T-cell (primary cell): ENCODE results near the gene UBE2D2. TPM values are rescaled to one million over a fixed set of nuclear protein-coding genes. Genes with fewer than 3 reads are reported as not detected.
A peak's percentile ranks its signal among the peaks of the same experiment; 100 is the strongest.

Source experiments
- ATAC-seq, 4 experiments: fragments of 200-7000 bp in 3 of 4; fragments of 150-1000 bp in 1 of 4; cut with Tn5 transposase; replicated peaks in 1 of 4; 1 replicate in 3 of 4; 2 replicates in 1 of 4; pipeline ENCODE4 v1.10.0; 2021; ENCODE audit warnings: moderate library complexity in 3 of 4, mild to moderate bottlenecking in 2 of 4, moderate number of reproducible peaks in 1 of 4
- CTCF ChIA-PET, 2 donors: fragments of 300-600 bp; sonication (Branson Sonifier 250); formaldehyde crosslinking; loops; one replicate each; lab custom pipeline; 2022; ENCODE audit warnings: antibody characterized with exemption in 2 of 2; lab: Charles Lee
- POLR2A ChIA-PET, 2 donors: fragments of 300-600 bp; sonication (Branson Sonifier 250); formaldehyde crosslinking; loops; one replicate each; lab custom pipeline; 2022; ENCODE audit warnings: antibody characterized with exemption in 2 of 2; lab: Charles Lee
- DNase-seq, 35 experiments: peaks; one replicate each; pipeline versions ENCODE4 v3.0.0 to v3.0.0-alpha.2; 2013 to 2023
- H3K27ac ChIP-seq: one replicate; pipeline ENCODE4 v1.5.1; 2013; ENCODE audit warnings: low read length
- H3K27me3 ChIP-seq, 2 experiments: replicated peaks in 1 of 2; 1 replicate in 1 of 2; 2 replicates in 1 of 2; pipeline versions ENCODE4 v1.6.1 to v1.7.0; 2013; ENCODE audit warnings: low read length in 1 of 2, mixed read lengths in 1 of 2; ENCODE audit not compliant: control insufficient read depth in 2 of 2, insufficient read depth in 2 of 2; ENCODE audit errors: extremely low read depth in 1 of 2
- H3K36me3 ChIP-seq, 2 donors: 1 replicate in 1 of 2; 2 replicates in 1 of 2; pipeline versions ENCODE4 v1.6.1 to v1.7.0; 2013; ENCODE audit warnings: low read length in 1 of 2; ENCODE audit not compliant: control insufficient read depth in 2 of 2, insufficient read depth in 1 of 2; ENCODE audit errors: extremely low read depth in 1 of 2
- H3K4me1 ChIP-seq, 2 experiments: 1 replicate in 1 of 2; 2 replicates in 1 of 2; pipeline versions ENCODE4 v1.6.1 to v1.7.0; 2013; ENCODE audit warnings: low read length in 2 of 2, mixed read lengths in 1 of 2; ENCODE audit not compliant: insufficient read depth in 2 of 2, control insufficient read depth in 1 of 2; ENCODE audit errors: extremely low read depth in 1 of 2
- H3K4me3 ChIP-seq, 2 donors: 1 replicate in 1 of 2; 2 replicates in 1 of 2; pipeline versions ENCODE4 v1.5.1 to v1.7.0; 2013; ENCODE audit warnings: mild to moderate bottlenecking in 2 of 2, low read length in 1 of 2, moderate library complexity in 1 of 2; ENCODE audit not compliant: control insufficient read depth in 1 of 2; ENCODE audit errors: extremely low read depth in 1 of 2
- H3K9me3 ChIP-seq: 2 replicates; pipeline ENCODE4 v1.7.0; 2013
- H3K27ac Mint-ChIP-seq, 2 donors: one replicate each; pipeline ENCODE4 v1.8.0; 2020 to 2021; ENCODE audit warnings: mild to moderate bottlenecking in 2 of 2, mixed read lengths in 2 of 2
- H3K27me3 Mint-ChIP-seq, 2 donors: one replicate each; pipeline ENCODE4 v1.8.0; 2021 to 2022; ENCODE audit warnings: mixed read lengths in 2 of 2
- H3K36me3 Mint-ChIP-seq: one replicate; pipeline ENCODE4 v1.8.0; 2021; ENCODE audit warnings: mixed read lengths
- H3K4me1 Mint-ChIP-seq, 3 donors: one replicate each; pipeline ENCODE4 v1.8.0; 2020 to 2022; ENCODE audit warnings: mixed read lengths in 3 of 3, mild to moderate bottlenecking in 1 of 3
- H3K4me3 Mint-ChIP-seq, 3 donors: one replicate each; pipeline ENCODE4 v1.8.0; 2020 to 2022; ENCODE audit warnings: mild to moderate bottlenecking in 3 of 3, mixed read lengths in 3 of 3, moderate library complexity in 3 of 3
- H3K9me3 Mint-ChIP-seq, 3 donors: one replicate each; pipeline ENCODE4 v1.8.0; 2020 to 2022; ENCODE audit warnings: mixed read lengths in 3 of 3
- WGBS: methylation state at CpG from one replicate; pipeline ENCODE4 v1.1.5; 2013; ENCODE audit warnings: missing lambda C conversion rate; ENCODE audit not compliant: insufficient coverage; 5-methylcytosine and 5-hydroxymethylcytosine counted together
- total RNA-seq, 35 experiments: library from RNA in 6 of 35; stranded (reverse) in 6 of 35; fragments of 120-200 nt in 1 of 35; gene quantifications; one replicate each; pipeline versions ENCODE4 v1.2.1 to v1.2.4 and lab custom pipeline; 2013 to 2026

Gene UBE2D2
- total RNA-seq, 5 donors from 2014 or later (not counting 1 experiment from before 2014, with no cell fraction given): 138 to 176 (median 152) TPM

DNA sequence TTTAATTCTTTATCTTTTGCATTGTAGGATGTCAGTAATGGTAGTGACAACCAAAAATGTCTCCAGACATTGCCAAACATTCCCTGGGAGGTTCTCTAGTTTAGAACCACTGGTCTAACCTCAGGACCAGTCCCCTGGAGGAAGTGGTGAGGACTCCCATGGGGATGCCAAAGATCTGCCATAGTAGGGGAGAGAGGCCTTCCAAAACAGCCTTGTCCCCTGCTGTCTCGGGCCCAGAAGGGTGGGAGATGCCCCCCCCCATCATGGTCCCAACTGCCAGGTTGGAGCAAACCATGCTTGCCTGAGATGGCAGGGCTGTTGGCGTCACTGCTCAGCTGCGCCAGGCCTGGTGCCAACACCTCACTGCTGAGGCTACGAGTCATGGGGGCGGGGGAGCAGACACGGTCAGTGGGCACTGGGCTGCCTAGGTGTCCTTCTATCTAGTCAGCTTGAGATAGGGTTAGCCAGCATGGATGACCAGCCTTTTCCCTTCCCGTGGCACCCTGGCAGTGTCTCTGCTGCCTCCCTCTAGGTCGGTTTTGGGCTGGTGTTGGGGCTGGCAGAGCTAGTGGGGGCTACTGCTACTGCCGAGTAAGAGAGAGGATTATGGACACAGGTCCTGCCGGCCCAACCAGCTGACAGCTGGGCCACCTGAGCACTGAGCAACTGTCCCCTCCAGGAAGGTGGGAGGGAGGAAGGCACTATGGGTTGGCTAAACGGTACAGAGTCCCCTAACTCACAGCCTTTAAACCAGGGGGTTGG lies 78.7 kb downstream of the UBE2D2 start:
- H3K4me3 Mint-ChIP-seq: no peak overlapping the region
- Histone ChIP-seq H3K27me3 (no peaks in the 10 kb centered on the region), H3K9me3 (no peaks in the 10 kb centered on the region), H3K4me3 (no peak overlapping the region), H3K27ac (no peak overlapping the region), H3K4me1 (peaks cover 17 to 46% of the 10 kb centered on the region in 2 experiments), H3K36me3 (no peaks in the 10 kb centered on the region)
- ATAC-seq (no peak), DNase-seq (peak in 2 of 35 experiments; percentile 2 to 18)
- no peaks in the 10 kb centered on the region for H3K27me3 Mint-ChIP-seq
- H3K9me3 Mint-ChIP-seq: no peaks in the 10 kb centered on the region
- 93% methylated on average over 8 of the region's 11 CpGs for WGBS
- H3K27ac Mint-ChIP-seq: peak overlapping the region in 1 of 2 donors; percentile 39
- POLR2A ChIA-PET: interaction anchor here in 1 of 2 donors (0.6 kb wide), 1 partner anchor 167 kb away, joined by 3 read pairs; no protein-coding TSS in a partner anchor
- peaks cover 37 to 42% (median 38%) of the 10 kb centered on the region in 3 donors for H3K4me1 Mint-ChIP-seq
- H3K36me3 Mint-ChIP-seq: no peaks in the 10 kb centered on the region
- CTCF ChIA-PET: interaction anchor here in 1 of 2 donors (0.6 kb wide), 1 partner anchor 100 kb away, joined by 3 read pairs; no protein-coding TSS in a partner anchor

DNA sequence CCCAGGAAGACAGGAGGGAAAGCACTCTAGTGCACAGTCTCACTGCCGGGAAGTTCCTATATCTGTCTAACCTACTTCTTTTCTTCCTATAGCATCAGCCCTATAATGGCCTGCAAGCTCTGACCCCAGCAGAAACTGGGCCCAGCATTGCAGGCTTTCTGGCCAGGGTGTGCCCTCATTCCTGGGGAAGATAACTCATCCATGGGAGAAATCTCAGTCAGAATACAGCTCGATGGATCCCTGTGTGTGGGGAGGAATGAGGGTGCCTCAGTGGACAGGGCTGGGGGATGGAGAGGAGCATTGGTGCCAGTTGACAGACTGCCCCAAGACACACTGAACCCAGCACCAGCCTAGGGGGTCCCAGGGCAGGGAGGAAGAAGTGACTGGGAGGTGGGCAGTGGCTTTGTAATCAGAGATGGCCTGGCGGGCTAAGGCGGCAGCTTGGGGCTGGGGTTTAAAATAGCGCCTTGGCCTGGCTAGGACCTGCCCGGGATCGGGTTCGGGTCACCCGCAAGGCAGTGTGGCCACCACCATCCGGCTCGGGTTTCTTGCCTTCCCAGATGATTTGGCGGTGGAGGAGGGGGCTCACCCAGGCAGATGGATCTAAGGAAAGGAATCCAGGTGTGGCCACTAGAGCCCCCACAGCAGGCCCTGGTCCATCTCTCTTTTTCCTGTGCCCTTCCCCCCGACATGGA lies 79.4 kb downstream of the UBE2D2 start:
- 97% methylated on average over 11 of the region's 13 CpGs for WGBS
- no peaks in the 10 kb centered on the region for H3K36me3 ChIP-seq
- peaks cover 29 to 38% (median 34%) of the 10 kb centered on the region in 3 donors for H3K4me1 Mint-ChIP-seq
- CTCF ChIA-PET: interaction anchor here in 1 of 2 donors (0.6 kb wide), 1 partner anchor 100 kb away, joined by 3 read pairs; no protein-coding TSS in a partner anchor
- ATAC-seq (no peak), DNase-seq (peak in 2 of 35 experiments; percentile 12 to 19)
- H3K9me3 ChIP-seq: no peaks in the 10 kb centered on the region
- no peak overlapping the region for H3K27ac Mint-ChIP-seq
- no peak overlapping the region for H3K4me3 ChIP-seq
- H3K27ac ChIP-seq: no peak overlapping the region
- peaks cover 17 to 39% of the 10 kb centered on the region in 2 experiments for H3K4me1 ChIP-seq
- H3K36me3 Mint-ChIP-seq: no peaks in the 10 kb centered on the region
- no peak overlapping the region for H3K4me3 Mint-ChIP-seq
- no peaks in the 10 kb centered on the region for H3K9me3 Mint-ChIP-seq
- H3K27me3 ChIP-seq: no peaks in the 10 kb centered on the region
- POLR2A ChIA-PET: interaction anchor here in 1 of 2 donors (0.6 kb wide), 1 partner anchor 168 kb away, joined by 3 read pairs; no protein-coding TSS in a partner anchor
- H3K27me3 Mint-ChIP-seq: no peaks in the 10 kb centered on the region

DNA sequence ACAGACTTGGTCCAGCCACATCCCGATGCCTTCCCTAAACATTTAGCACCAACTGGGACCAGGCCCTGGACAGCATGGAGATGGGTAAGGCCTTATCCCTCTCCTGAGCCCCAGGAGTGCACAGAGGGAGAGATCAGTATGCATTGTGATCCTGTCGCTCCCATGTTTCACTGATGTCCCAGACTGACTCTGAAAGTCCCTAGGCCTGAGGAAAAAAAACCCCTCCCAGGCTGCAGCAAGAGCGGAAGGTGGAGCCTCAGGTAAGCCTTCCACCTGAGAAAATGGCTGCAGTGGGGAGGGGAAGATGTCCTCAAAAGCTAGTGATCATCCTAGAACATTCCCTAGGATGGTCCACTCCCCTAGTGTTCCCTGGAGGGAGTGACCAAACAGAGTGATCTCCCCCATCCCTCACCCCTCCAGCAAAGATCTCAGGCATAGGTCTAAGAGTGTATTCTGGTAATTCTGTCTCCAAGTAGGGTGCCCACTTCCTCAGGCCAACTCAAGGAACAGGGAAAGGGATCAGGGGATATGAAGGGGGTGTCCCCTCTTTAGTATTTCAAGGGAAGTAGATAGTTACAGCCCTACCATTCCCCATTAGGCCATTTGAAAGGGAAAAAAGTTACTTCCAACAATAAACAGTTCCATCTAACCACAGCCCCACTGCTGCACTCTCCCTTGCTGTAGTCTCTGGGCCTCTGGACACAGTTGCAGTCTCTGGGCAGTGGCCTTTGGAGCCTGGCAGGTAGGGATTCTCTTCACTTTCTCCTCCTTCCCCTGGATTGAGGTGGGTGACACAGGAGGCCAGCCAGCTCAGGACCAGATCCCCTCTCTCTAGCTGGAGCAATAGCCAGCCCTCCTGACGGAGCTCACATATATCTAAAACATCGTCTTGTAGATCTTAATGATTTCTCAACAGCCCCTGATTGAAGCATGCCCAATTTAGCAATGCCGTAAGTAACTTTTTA lies 80.3 kb downstream of the UBE2D2 start:
- ChIA-PET CTCF (interaction anchor here in 1 of 2 donors (0.9 kb wide), 1 partner anchor 8 kb away, joined by 3 read pairs; no protein-coding TSS in a partner anchor), POLR2A (no interaction called here)
- no peak for ATAC-seq
- DNase-seq: peak in 2 of 35 experiments; percentile 7
- 92% methylated on average over 3 of the region's 6 CpGs for WGBS
- H3K27ac Mint-ChIP-seq: no peak overlapping the region
- Histone ChIP-seq H3K36me3 (no peaks in the 10 kb centered on the region), H3K4me3 (no peak overlapping the region), H3K27me3 (peaks cover 0 to 4% of the 10 kb centered on the region in 2 experiments), H3K27ac (no peak overlapping the region), H3K9me3 (no peaks in the 10 kb centered on the region), H3K4me1 (peaks cover 10 to 30% of the 10 kb centered on the region in 2 experiments)
- H3K4me3 Mint-ChIP-seq: no peak overlapping the region
- peaks cover 23 to 31% (median 26%) of the 10 kb centered on the region in 3 donors for H3K4me1 Mint-ChIP-seq
- no peaks in the 10 kb centered on the region for H3K36me3 Mint-ChIP-seq
- no peaks in the 10 kb centered on the region for H3K9me3 Mint-ChIP-seq
- peaks cover 2% of the 10 kb centered on the region in 2 donors for H3K27me3 Mint-ChIP-seq

DNA sequence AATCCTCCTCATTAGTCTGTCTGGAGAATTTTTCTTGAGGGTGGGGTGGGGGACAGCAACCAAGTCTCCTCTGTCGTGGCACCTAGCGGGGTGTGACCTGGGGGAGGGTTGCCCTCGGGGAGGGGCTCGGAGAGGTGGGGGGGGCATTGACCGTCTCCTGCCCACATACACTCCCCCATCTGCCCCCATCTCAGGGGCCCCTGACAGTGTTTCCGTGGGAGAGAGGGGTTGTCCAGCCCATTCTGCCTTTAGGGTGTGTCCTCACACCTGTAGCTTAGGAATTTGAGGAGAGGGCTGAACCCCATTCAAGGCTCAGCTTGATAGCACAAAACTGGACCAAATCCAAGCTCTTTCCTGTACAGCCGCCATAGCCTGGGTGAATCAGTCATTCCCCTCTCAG lies 81.1 kb downstream of the UBE2D2 start:
- Mint-ChIP-seq H3K9me3 (no peaks in the 10 kb centered on the region), H3K27ac (no peak overlapping the region), H3K4me3 (no peak overlapping the region), H3K27me3 (peaks cover 5 to 9% of the 10 kb centered on the region in 2 donors), H3K36me3 (no peaks in the 10 kb centered on the region), H3K4me1 (peaks cover 18 to 31% (median 27%) of the 10 kb centered on the region in 3 donors)
- no peak for ATAC-seq
- H3K4me3 ChIP-seq: no peak overlapping the region
- peaks cover 0 to 10% of the 10 kb centered on the region in 2 experiments for H3K27me3 ChIP-seq
- ChIA-PET POLR2A (no interaction called here), CTCF (interaction anchor here in 1 of 2 donors (0.9 kb wide), 1 partner anchor 9 kb away, joined by 3 read pairs; no protein-coding TSS in a partner anchor)
- no CpG with 5 or more reads among the region's 7 CpGs for WGBS
- H3K27ac ChIP-seq: no peak overlapping the region
- peak in 1 of 35 experiments; percentile 7 for DNase-seq
- H3K4me1 ChIP-seq: peaks cover 2 to 27% of the 10 kb centered on the region in 2 experiments
- no peaks in the 10 kb centered on the region for H3K36me3 ChIP-seq
- H3K9me3 ChIP-seq: no peaks in the 10 kb centered on the region

DNA sequence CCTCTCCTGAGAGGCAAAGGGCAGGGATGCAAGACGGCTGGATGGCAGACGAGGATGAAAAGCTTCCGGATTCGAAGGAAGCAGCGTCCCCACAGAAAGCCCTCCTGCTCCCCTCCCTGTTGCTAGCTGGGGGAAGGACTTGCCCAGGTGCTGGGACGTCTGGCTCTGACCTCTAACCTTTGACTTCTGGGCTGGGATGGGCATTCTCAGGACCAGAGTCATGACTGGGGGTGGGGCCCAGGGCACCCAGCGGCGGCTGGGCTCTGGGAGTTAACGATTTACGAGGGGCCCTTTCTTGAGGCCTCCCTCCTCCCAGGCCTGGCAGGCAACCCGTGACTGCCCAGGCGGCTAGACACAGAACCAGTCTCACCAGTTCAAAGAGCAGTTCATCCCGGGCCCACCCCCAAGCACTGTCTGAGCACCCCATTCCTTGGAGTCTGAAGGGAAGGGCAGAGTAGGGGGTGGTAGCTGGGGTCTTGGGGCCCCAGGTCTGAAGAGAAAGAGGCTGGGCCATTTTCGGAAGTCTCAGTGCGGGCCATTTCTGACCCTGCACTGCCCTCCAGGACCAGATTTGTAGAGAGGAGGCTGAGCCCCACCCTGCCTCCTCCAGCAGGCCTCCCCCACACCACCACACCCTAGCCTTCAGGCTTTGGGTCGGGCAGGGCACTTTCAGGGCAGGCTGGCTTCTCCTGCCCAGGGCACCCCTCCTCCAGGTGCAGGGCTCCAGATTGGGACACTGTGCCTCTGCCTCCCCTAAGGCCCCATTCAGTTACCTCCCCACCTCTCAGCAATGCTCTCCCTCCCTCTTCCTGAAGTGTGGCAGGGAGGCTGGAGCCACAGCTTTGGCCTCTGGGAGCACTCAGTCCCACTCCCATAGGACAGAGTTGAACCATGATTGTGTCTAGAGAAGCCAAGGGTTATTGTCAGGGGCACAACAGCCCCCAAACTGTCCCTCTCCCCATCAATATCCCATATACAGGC lies 82.0 kb downstream of the UBE2D2 start:
- peak in 1 of 35 experiments; percentile 11 for DNase-seq
- no peak overlapping the region for H3K4me3 Mint-ChIP-seq

More for the DNA sequence above, 82.0 kb downstream of the UBE2D2 start:
- ATAC-seq: no peak
- H3K27me3 ChIP-seq: peaks cover 0 to 17% of the 10 kb centered on the region in 2 experiments
- WGBS: 79% methylated on average over 8 of the region's 16 CpGs
- peaks cover 2 to 26% of the 10 kb centered on the region in 2 experiments for H3K4me1 ChIP-seq
- no peaks in the 10 kb centered on the region for H3K9me3 ChIP-seq
- Mint-ChIP-seq H3K27me3 (peaks cover 5 to 15% of the 10 kb centered on the region in 2 donors), H3K4me1 (peaks cover 14 to 34% (median 30%) of the 10 kb centered on the region in 3 donors), H3K27ac (peak overlapping the region in 1 of 2 donors; percentile 34), H3K9me3 (no peaks in the 10 kb centered on the region), H3K36me3 (no peaks in the 10 kb centered on the region)
- no peaks in the 10 kb centered on the region for H3K36me3 ChIP-seq
- POLR2A ChIA-PET: no interaction called here
- H3K4me3 ChIP-seq: no peak overlapping the region
- CTCF ChIA-PET: interaction anchor here (0.9 to 1.2 kb wide), 2 partner anchors 9 to 10 kb away, joined by 3 to 6 read pairs; no protein-coding TSS in a partner anchor
- H3K27ac ChIP-seq: no peak overlapping the region
